Measurements from ENCODE around the gene LNPEP. TPM values are rescaled to one million over a fixed set of nuclear protein-coding genes. Genes with fewer than 3 reads are reported as not detected.

LNPEP gene
- total and polyA plus RNA-seq, 8 donors = 22.2 to 40.6 (median 27.6) TPM

- no peak for TF ChIP-seq CTCF (IDR thresholded peaks at IDR 0.05)
- DNase-seq = no peak
- no peaks in the 10 kb centered on the region for H3K9me3 ChIP-seq
- H3K4me3 ChIP-seq = no peak overlapping the region
- no peaks in the 10 kb centered on the region for H3K36me3 ChIP-seq
- intact Hi-C loops (cut with DNase I) = no loop called here
- no peak for ATAC-seq
- H3K27me3 ChIP-seq = no peaks in the 10 kb centered on the region
- peaks cover 0 to 38% of the 10 kb centered on the region in 2 donors for H3K4me1 ChIP-seq
- no peak overlapping the region for H3K27ac ChIP-seq
These were observed 4.7 kb downstream of the LNPEP start for GRCh38 chr5:96940586-96940985.

- DNase-seq (no peak), ATAC-seq (no peak)
- H3K27me3 ChIP-seq = no peaks in the 10 kb centered on the region
- intact Hi-C loops (cut with DNase I) = no loop called here
- no peak for TF ChIP-seq CTCF (IDR thresholded peaks at IDR 0.05)
- no peak overlapping the region for H3K4me3 ChIP-seq
- no peaks in the 10 kb centered on the region for H3K9me3 ChIP-seq
- H3K4me1 ChIP-seq = peaks cover 0 to 40% of the 10 kb centered on the region in 2 donors
- no peak overlapping the region for H3K27ac ChIP-seq
- H3K36me3 ChIP-seq = no peaks in the 10 kb centered on the region
These were observed 5.3 kb downstream of the LNPEP start for GRCh38 chr5:96941140-96941539.

GRCh38 chr5:96942078-96942477 is 6.2 kb downstream of the LNPEP start:
- Histone ChIP-seq H3K9me3 (no peaks in the 10 kb centered on the region), H3K27me3 (no peaks in the 10 kb centered on the region), H3K4me1 (peaks cover 0 to 40% of the 10 kb centered on the region in 2 donors), H3K27ac (no peak overlapping the region), H3K4me3 (no peak overlapping the region), H3K36me3 (no peaks in the 10 kb centered on the region)
- ATAC-seq (no peak), DNase-seq (no peak)
- intact Hi-C loops (cut with DNase I) = no loop called here
- no peak for TF ChIP-seq CTCF (IDR thresholded peaks at IDR 0.05)

- DNase-seq = no peak
- H3K27ac ChIP-seq = no peak overlapping the region
- H3K36me3 ChIP-seq = no peaks in the 10 kb centered on the region
- intact Hi-C loops (cut with DNase I) = no loop called here
- H3K4me3 ChIP-seq = no peak overlapping the region
- H3K27me3 ChIP-seq = no peaks in the 10 kb centered on the region
- no peak for ATAC-seq
- H3K9me3 ChIP-seq = no peaks in the 10 kb centered on the region
- TF ChIP-seq CTCF (IDR thresholded peaks at IDR 0.05) = no peak
- peaks cover 0 to 31% of the 10 kb centered on the region in 2 donors for H3K4me1 ChIP-seq
These were observed 7.0 kb downstream of the LNPEP start for GRCh38 chr5:96942911-96943310.

- no peak for TF ChIP-seq CTCF (IDR thresholded peaks at IDR 0.05)
- Histone ChIP-seq H3K4me3 (no peak overlapping the region), H3K27me3 (no peaks in the 10 kb centered on the region), H3K36me3 (no peaks in the 10 kb centered on the region), H3K27ac (no peak overlapping the region), H3K4me1 (peaks cover 0 to 26% of the 10 kb centered on the region in 2 donors), H3K9me3 (no peaks in the 10 kb centered on the region)
- intact Hi-C loops (cut with DNase I) = no loop called here
- ATAC-seq (no peak), DNase-seq (no peak)
These were observed 7.9 kb downstream of the LNPEP start for GRCh38 chr5:96943799-96944198.
